ENCODE measurements around the gene AGPAT2. TPM values are rescaled to one million over a fixed set of nuclear protein-coding genes. Genes with fewer than 3 reads are reported as not detected.

Gene AGPAT2
- total RNA-seq, 1 experiment from 2014 or later = 51.3 TPM

- no peak for DNase-seq (ENCODE audit: low read depth)
Observed at GRCh38 chr9:136700959-136701667, 13.9 kb upstream of the AGPAT2 start.

DNA sequence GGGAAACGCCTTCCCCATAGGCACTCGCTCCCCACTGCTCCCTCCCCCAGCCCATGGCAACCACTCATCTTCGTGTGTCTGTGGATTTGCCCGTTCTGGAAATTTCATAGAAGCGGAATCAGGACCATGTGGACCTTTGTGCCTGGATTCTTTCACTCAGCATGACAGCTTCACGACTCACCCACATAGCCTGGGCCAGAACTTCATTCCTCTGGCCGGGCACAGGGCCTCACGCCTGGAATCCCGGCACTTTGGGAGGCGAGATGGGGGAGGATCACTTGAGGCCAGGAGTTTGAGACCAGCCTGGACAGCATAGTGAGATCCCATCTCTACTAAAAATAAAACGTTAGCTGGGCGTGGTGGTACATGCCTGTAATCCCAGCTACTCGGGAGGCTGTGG lies 13.0 kb upstream of the AGPAT2 start:
- DNase-seq (ENCODE audit: low read depth) = no peak

- no peak for DNase-seq (ENCODE audit: low read depth)
Observed at GRCh38 chr9:136698635-136699246, 11.5 kb upstream of the AGPAT2 start.

GRCh38 chr9:136697821-136698526 lies 10.7 kb upstream of the AGPAT2 start:
- no peak for DNase-seq (ENCODE audit: low read depth)

DNA sequence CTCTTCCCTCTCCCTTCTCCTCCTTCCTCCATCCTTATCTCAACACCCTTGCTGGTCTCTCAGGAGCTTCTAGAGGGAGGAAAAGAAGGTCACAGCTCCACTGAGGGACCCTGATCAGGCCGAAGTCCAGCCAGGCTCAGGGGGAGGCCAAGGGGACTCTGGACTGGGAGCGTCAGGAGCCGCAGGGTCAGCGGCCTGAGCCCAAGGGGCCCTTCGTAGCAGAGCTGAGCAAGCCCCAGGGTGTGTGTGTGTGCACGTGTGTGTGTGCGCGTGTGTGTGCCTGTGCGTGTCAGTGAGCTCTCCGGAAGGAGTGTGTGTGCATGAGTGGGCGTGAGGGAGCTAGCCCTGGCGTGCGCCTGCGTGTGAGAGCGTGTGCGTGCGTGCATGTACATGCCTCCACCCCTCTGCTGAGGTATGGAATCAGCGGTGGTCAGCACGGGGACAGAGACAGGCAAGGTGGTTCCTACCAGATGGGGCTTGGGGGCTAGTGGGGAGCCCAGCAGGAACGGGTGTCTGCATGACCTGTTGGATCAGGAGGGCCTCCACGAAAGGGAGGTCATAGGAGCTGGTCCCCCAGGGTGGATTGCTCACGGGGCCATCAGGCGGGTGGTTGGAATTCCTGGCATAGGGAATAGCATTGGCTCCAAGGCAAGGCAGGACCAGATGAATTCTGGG lies 10.0 kb upstream of the AGPAT2 start:
- DNase-seq (ENCODE audit: low read depth) = peak; percentile 39

- DNase-seq (ENCODE audit: low read depth) = no peak
Observed at GRCh38 chr9:136696502-136696901, 9.2 kb upstream of the AGPAT2 start.

GRCh38 chr9:136695955-136696354 lies 8.7 kb upstream of the AGPAT2 start:
- DNase-seq (ENCODE audit: low read depth) = no peak

- DNase-seq (ENCODE audit: low read depth) = no peak
Observed at GRCh38 chr9:136695435-136695895, 8.2 kb upstream of the AGPAT2 start.

GRCh38 chr9:136694872-136695247 lies 7.6 kb upstream of the AGPAT2 start:
- DNase-seq (ENCODE audit: low read depth) = no peak

DNA sequence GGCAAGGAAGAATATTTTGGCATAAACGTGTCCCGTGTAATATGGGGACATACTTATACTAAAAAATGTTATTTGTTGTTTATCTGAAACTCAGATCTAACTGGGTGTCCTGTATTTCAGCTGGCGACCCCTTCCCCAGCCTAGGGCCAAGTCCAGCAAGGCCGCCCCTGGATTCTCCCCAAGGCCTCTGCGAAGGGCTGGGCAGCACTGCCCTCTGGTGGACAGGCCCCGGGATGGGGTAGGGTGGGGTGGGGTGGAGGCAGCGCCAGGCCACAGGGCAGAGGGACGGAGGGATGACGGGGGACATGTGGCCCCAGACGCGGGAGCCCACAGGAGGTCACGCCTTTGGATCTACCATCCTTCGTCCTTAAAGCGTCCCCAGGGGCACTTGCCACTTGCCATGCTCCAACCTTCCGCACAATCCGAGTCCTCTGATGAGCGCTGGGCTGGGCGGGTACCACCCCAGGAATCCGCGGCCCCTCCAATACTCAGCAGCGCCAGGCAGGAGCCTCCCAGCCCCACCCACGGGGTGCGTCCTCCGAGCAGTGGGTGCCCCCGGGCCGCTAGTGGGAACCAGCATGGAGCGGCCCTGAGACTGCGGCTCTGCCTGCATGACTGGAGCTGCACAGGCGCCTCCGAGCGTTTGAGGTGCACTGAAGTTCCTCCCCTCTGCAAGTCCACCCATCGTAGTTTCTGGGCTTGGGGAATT lies 7.1 kb upstream of the AGPAT2 start:
- peak; percentile 74 for DNase-seq (ENCODE audit: low read depth)

- peak; percentile 92 for DNase-seq (ENCODE audit: low read depth)
Observed at GRCh38 chr9:136693490-136694162, 6.4 kb upstream of the AGPAT2 start.

- no peak for DNase-seq (ENCODE audit: low read depth)
Observed at GRCh38 chr9:136693135-136693489, 5.9 kb upstream of the AGPAT2 start.

GRCh38 chr9:136692185-136693134 lies 5.2 kb upstream of the AGPAT2 start:
- DNase-seq (ENCODE audit: low read depth) = no peak

GRCh38 chr9:136691316-136692184 lies 4.3 kb upstream of the AGPAT2 start:
- DNase-seq (ENCODE audit: low read depth) = no peak

DNA sequence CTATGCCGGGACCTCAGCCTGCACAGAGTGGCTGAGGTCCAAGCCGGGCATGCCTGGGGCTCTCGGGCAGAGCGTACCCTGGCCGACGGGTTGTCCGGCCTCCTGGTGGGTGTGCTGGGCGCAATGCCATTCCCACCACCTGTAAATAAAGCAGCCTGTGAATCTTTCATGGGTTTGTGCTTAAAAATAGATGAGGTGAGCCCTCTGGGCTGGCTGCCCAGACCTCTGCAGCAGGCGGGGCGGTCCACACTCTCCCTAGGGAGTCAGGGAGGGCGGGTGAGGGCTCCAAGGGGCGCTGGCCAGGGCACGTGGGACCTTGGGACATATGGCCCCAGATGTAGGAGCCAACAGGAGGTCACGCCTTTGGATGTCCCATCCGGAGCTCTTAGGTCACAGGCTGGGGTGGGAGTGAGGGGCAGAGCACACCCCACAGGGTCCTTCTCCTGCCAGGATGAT lies 3.6 kb upstream of the AGPAT2 start:
- DNase-seq (ENCODE audit: low read depth) = no peak

GRCh38 chr9:136690104-136690805 lies 3.0 kb upstream of the AGPAT2 start:
- DNase-seq (ENCODE audit: low read depth) = no peak

- no peak for DNase-seq (ENCODE audit: low read depth)
Observed at GRCh38 chr9:136689108-136689460, 1.8 kb upstream of the AGPAT2 start.
